Upper lobe of left lung (tissue), 6 donors: ENCODE results near the gene HSD17B4. TPM values are rescaled to one million over a fixed set of nuclear protein-coding genes. Genes with fewer than 3 reads are reported as not detected.
A peak's percentile ranks its signal among the peaks of the same experiment; 100 is the strongest.
"Not testable (repeated sequence)": the region's sequence is repeated elsewhere in the genome, so short reads cannot be mapped to it uniquely, and the experiment has no call there.

Experiments
- ATAC-seq, 2 donors: fragments of 200-7000 bp; cut with Tn5 transposase; one replicate each; pipeline ENCODE4 v1.9.1; 2022; ENCODE audit warnings: mild to moderate bottlenecking in 2 of 2, moderate library complexity in 2 of 2; ENCODE audit not compliant: low FRiP score in 2 of 2
- DNase-seq, 2 donors: peaks; one replicate each; pipeline ENCODE4 v3.0.0-alpha.2; 2019 to 2020
- H3K27ac ChIP-seq, 4 donors: fragments of 200-600 bp; sonication (generic); one replicate each; pipeline ENCODE4 v1.5.1; 2016 to 2019
- H3K27me3 ChIP-seq, 4 donors: fragments of 200-600 bp; sonication (generic); one replicate each; pipeline ENCODE4 v1.5.1; 2017 to 2019
- H3K36me3 ChIP-seq, 4 donors: fragments of 200-600 bp; sonication (generic); one replicate each; pipeline ENCODE4 v1.5.1; 2016 to 2019
- H3K4me1 ChIP-seq, 4 donors: fragments of 200-600 bp; sonication (generic); one replicate each; pipeline ENCODE4 v1.5.1; 2018 to 2019
- H3K4me3 ChIP-seq, 4 donors: fragments of 200-600 bp; sonication (generic); one replicate each; pipeline ENCODE4 v1.5.1; 2017 to 2019; ENCODE audit warnings: mild to moderate bottlenecking in 2 of 4, moderate library complexity in 1 of 4
- H3K9me3 ChIP-seq, 4 donors: fragments of 200-600 bp; sonication (generic); one replicate each; pipeline ENCODE4 v1.5.1; 2018 to 2019
- CTCF ChIP-seq, 6 experiments: fragments of 450-650 bp in 4 of 6; fragments of 200-600 bp in 2 of 6; sonication (generic) in 2 of 6; IDR thresholded peaks; one replicate each; pipeline ENCODE4 v1.5.1; 2016 to 2019; ENCODE audit warnings: antibody characterized with exemption in 6 of 6
- EP300 ChIP-seq, 4 donors: sonication (generic); formaldehyde crosslinking; IDR thresholded peaks; one replicate each; pipeline ENCODE4 v1.5.1; 2017; ENCODE audit warnings: antibody characterized with exemption in 4 of 4, control low read depth in 2 of 4
- POLR2A ChIP-seq, 4 donors: fragments of 450-650 bp; IDR thresholded peaks; one replicate each; pipeline ENCODE4 v1.5.1; 2016 to 2017; ENCODE audit warnings: antibody characterized with exemption in 4 of 4, mild to moderate bottlenecking in 2 of 4
- POLR2AphosphoS5 ChIP-seq, 2 donors: sonication (generic); formaldehyde crosslinking; IDR thresholded peaks; one replicate each; pipeline ENCODE4 v1.5.1; 2017; ENCODE audit warnings: antibody characterized with exemption in 2 of 2
- WGBS, 2 donors: methylation state at CpG; one replicate each; pipeline ENCODE4 v1.1.5; 2017 to 2018; 5-methylcytosine and 5-hydroxymethylcytosine counted together
- total RNA-seq, 6 donors: library from RNA; depleted of rRNA in 4 of 6; stranded (reverse); fragments of >200 nt in 4 of 6; gene quantifications; one replicate each; pipeline versions ENCODE4 v1.1.0 to v1.2.1, GENCODE V29; 2016 to 2021
- donor health status: DM: no; HTN: no; CAD: no; lungs with moderate emphysema.
- donor health status: DM: no; HTN: yes; CAD: no; lungs with severe emphysema.

HSD17B4 gene
- total RNA-seq, 6 donors from 2014 or later, result 240 to 430 (median 355) TPM

DNA sequence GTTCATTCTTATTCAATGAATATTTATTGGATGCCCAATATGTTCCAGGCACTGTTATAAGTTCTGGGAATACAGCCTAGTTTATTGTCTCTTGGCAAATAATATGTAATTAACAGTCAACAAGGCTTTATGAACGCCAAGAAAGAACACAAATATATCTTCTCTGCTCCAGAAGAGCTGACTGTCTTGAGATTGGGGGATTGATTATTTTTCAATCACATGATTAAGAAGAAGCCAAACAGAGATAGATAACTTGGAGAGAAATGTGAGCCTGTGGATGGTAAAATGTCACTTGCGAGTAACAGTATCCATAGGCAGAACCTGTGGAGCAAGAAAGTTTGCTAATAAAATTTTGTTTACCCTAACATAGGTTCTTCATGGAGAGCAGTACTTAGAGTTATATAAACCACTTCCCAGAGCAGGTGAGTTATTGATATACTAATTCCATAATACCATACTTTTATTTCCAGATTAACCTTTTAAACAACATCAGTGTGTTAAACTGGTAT is 49.4 kb downstream of the HSD17B4 start:
- WGBS, 2 donors, result 90 to 94% methylated on average over 2 of the region's 2 CpGs
- Histone ChIP-seq H3K4me3 (no peak overlapping the region), H3K36me3 (peaks cover 7 to 57% (median 20%) of the 10 kb centered on the region in 4 donors), H3K27ac (no peak overlapping the region), H3K9me3 (peaks cover 0 to 16% (median 7%) of the 10 kb centered on the region in 4 donors), H3K27me3 (no peaks in the 10 kb centered on the region), H3K4me1 (no peaks in the 10 kb centered on the region)
- TF ChIP-seq CTCF (IDR thresholded peaks at IDR 0.05) (no peak), POLR2AphosphoS5 (IDR thresholded peaks at IDR 0.05) (no peak), EP300 (IDR thresholded peaks at IDR 0.05) (no peak), POLR2A (IDR thresholded peaks at IDR 0.05) (no peak)
- DNase-seq, result no peak
- ATAC-seq, result no peak

DNA sequence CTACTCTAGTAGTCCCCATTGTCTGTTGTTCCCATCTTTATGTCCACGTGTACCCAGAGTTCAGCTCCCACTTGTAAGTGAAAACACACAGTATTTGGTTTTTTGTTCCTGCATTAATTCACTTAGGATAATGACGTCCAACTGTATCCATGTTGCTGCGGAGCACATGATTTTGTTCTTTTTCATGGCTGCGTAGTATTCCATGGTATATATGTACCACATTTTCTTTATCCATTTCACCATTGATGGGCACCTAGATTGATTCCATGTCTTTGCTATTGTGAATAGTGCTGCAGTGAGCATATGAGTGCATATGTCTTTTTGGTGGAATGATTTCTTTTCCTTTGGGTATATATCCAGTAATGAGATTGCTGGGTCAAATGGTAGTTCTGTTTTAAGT is 51.6 kb downstream of the HSD17B4 start:
- H3K27ac ChIP-seq, H3K4me3 ChIP-seq, ATAC-seq, H3K27me3 ChIP-seq, H3K4me1 ChIP-seq, DNase-seq: not testable (repeated sequence)
- Histone ChIP-seq H3K9me3 (peaks cover 0 to 16% (median 7%) of the 10 kb centered on the region in 4 donors), H3K36me3 (peaks cover 0 to 54% (median 12%) of the 10 kb centered on the region in 4 donors)
- WGBS, 2 donors, result 95 to 98% methylated on average over 4 of the region's 4 CpGs

GRCh38 chr5:119512277-119512676 is 60.0 kb downstream of the HSD17B4 start:
- DNase-seq (no peak), ATAC-seq (no peak)
- no peak overlapping the region for H3K4me3 ChIP-seq
- 89 to 92% methylated on average over 1 of the region's 1 CpG for WGBS, 2 donors
- H3K27ac ChIP-seq, result no peak overlapping the region
- no peak for TF ChIP-seq CTCF (IDR thresholded peaks at IDR 0.05)
- TF ChIP-seq POLR2A (IDR thresholded peaks at IDR 0.05), result no peak
- TF ChIP-seq EP300 (IDR thresholded peaks at IDR 0.05), result no peak
- no peak for TF ChIP-seq POLR2AphosphoS5 (IDR thresholded peaks at IDR 0.05)
- no peaks in the 10 kb centered on the region for H3K27me3 ChIP-seq
- no peaks in the 10 kb centered on the region for H3K4me1 ChIP-seq
- peaks cover 19 to 71% (median 36%) of the 10 kb centered on the region in 4 donors for H3K36me3 ChIP-seq
- H3K9me3 ChIP-seq, result no peaks in the 10 kb centered on the region

DNA sequence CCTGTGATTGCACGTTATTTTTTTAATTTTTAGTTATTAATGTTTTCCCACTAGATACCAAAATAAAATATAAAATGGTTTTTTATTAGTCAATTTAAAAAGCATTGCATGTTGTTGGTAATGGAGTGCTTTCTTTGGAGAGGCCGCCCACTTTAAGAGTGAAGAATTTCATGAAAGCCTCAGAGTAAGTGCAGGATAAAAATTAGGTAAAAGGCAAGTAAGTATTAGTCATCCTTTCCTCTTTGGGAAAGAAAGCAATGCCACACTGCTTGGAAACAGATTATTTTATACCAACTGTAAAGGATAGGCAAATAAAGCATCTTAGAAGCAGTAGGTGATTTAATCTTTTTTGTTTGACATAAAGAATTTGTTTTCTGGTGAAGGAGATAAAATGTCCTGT is 62.9 kb downstream of the HSD17B4 start:
- Histone ChIP-seq H3K27me3 (no peaks in the 10 kb centered on the region), H3K27ac (no peak overlapping the region), H3K4me3 (no peak overlapping the region), H3K9me3 (no peaks in the 10 kb centered on the region), H3K4me1 (no peaks in the 10 kb centered on the region), H3K36me3 (peaks cover 22 to 75% (median 47%) of the 10 kb centered on the region in 4 donors)
- no peak for TF ChIP-seq POLR2AphosphoS5 (IDR thresholded peaks at IDR 0.05)
- no peak for TF ChIP-seq POLR2A (IDR thresholded peaks at IDR 0.05)
- TF ChIP-seq CTCF (IDR thresholded peaks at IDR 0.05), result no peak
- no peak for TF ChIP-seq EP300 (IDR thresholded peaks at IDR 0.05)
- WGBS, 2 donors, result 85 to 95% methylated on average over 2 of the region's 2 CpGs
- ATAC-seq (no peak), DNase-seq (no peak)

- peak in 1 of 2 donors; percentile 68 for DNase-seq
- WGBS, 2 donors, result 91 to 100% methylated on average over 6 to 26 of the region's 30 CpGs
- H3K36me3 ChIP-seq, result peaks cover 10 to 61% (median 34%) of the 10 kb centered on the region in 4 donors
Measured at GRCh38 chr5:119517115-119517514, 64.8 kb downstream of the HSD17B4 start.

DNA sequence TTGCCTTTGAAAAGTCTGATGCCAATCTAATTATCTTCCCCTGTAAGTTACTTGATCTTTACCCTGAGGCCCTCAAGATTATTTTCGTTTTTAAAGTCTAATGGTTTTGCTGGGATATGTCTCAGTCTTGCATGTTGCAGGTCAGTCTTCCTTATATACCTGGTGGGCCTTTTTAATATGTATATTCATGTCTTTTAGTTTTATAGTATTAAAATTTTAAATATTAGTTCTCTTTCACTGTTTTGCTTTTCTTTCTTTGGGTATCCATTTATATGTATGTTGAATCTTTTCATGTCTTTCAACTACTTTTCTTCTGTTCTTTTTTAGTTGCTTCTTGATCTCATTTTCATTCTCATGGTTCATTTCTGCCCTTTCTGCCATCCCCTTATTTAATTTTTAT is 68.9 kb downstream of the HSD17B4 start:
- H3K4me3 ChIP-seq, result no peak overlapping the region
- H3K27me3 ChIP-seq, result no peaks in the 10 kb centered on the region
- no peak overlapping the region for H3K27ac ChIP-seq
- no peak for TF ChIP-seq POLR2AphosphoS5 (IDR thresholded peaks at IDR 0.05)
- no peak for TF ChIP-seq POLR2A (IDR thresholded peaks at IDR 0.05)
- no peak for TF ChIP-seq CTCF (IDR thresholded peaks at IDR 0.05)
- no peak for TF ChIP-seq EP300 (IDR thresholded peaks at IDR 0.05)
- 94 to 95% methylated on average over 1 of the region's 1 CpG for WGBS, 2 donors
- peaks cover 10 to 57% (median 29%) of the 10 kb centered on the region in 4 donors for H3K36me3 ChIP-seq
- DNase-seq (no peak), ATAC-seq (no peak)
- no peaks in the 10 kb centered on the region for H3K4me1 ChIP-seq
- no peaks in the 10 kb centered on the region for H3K9me3 ChIP-seq

More at GRCh38 chr5:119517115-119517514, 64.8 kb downstream of the HSD17B4 start:
- not testable (repeated sequence) for H3K27ac ChIP-seq, H3K4me3 ChIP-seq, H3K4me1 ChIP-seq, H3K27me3 ChIP-seq, ATAC-seq, H3K9me3 ChIP-seq
